Measurements from ENCODE around the gene PI4KB.

DNA sequence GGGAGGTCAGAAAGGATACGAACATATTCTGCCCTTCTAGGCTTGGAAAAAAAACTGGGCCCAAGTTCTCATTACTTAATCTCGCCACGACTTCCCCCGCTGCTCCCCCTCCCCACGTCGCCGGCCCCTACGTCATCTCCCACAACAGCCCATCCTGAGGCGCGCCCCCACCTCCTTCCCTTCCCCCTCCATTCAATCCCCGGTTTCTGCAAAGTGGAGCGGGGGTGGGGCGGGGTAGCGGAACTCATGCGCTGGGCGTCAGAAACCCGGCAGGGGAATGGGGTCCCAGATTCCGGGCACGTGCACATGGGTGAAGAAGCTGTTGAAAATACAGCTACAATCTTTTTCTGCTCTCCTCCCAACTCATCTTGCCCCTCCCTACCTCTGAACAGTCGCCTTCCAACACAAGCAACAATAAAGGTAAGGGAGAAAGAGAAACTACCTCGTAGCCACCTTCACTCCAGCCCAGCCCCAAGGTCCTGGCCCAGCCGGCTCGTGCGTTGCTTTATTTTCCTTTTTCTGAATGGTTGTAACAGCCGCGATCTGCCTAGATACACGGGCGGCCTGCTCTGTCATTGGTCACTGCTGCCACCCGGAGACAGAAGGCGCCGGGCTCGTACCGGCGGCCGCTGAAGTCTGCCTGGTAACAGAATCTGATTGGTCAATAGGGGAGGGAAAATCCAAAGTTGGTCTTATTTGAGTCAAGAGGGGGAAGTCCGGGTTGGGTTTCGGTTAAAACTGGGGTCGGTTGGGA lies 19.7 kb upstream of the PI4KB start, which contains the start of gene RFX5:
- TF ChIP-seq, protein P1, sequence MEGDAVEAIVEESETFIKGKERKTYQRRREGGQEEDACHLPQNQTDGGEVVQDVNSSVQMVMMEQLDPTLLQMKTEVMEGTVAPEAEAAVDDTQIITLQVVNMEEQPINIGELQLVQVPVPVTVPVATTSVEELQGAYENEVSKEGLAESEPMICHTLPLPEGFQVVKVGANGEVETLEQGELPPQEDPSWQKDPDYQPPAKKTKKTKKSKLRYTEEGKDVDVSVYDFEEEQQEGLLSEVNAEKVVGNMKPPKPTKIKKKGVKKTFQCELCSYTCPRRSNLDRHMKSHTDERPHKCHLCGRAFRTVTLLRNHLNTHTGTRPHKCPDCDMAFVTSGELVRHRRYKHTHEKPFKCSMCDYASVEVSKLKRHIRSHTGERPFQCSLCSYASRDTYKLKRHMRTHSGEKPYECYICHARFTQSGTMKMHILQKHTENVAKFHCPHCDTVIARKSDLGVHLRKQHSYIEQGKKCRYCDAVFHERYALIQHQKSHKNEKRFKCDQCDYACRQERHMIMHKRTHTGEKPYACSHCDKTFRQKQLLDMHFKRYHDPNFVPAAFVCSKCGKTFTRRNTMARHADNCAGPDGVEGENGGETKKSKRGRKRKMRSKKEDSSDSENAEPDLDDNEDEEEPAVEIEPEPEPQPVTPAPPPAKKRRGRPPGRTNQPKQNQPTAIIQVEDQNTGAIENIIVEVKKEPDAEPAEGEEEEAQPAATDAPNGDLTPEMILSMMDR (IDR thresholded peaks at IDR 0.05; ENCODE audit: low read depth, low read length): no peak
- TF ChIP-seq POLR2A (IDR thresholded peaks at IDR 0.05; ENCODE audit: extremely low read depth, insufficient read length): peak; percentile 41
- TF ChIP-seq, protein P2, sequence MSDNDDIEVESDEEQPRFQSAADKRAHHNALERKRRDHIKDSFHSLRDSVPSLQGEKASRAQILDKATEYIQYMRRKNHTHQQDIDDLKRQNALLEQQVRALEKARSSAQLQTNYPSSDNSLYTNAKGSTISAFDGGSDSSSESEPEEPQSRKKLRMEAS (IDR thresholded peaks at IDR 0.05; ENCODE audit: low read depth, low read length): peak; percentile 91

Data from NB4 (cell line).